SH-SY5Y (cell line): ENCODE measurements around the gene HOMER1.

Source experiments
- GATA2 ChIP-seq: IDR thresholded peaks from 2 replicates; pipeline ENCODE4 v1.6.1; 2011; ENCODE audit warnings: mild to moderate bottlenecking, low read depth, low read length
- GATA3 ChIP-seq: IDR thresholded peaks from 2 replicates; pipeline ENCODE4 v1.6.1; 2011; ENCODE audit warnings: low read depth, mild to moderate bottlenecking, low read length, moderate library complexity

The HOMER1 gene

DNA sequence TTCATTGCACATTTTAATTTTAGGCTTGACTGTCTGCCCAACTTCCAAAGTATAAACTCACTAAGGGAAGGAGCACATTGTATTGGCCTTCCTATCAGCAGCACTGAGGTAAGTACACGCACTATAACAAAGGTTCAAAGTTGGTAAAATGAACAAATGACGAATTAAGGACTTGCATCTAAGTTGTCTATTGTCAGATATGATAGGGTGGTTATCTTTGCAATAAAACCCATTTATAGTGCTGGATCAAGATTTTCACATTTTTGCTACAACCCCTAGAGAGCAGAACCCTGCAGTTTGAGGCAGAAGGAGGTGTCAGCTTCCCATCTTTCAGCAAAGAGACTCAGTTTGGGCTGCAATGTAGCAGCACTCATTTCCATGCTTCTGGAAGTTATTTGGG lies 5.1 kb downstream of the HOMER1 start:
- no peak for TF ChIP-seq GATA2
- no peak for TF ChIP-seq GATA3

DNA sequence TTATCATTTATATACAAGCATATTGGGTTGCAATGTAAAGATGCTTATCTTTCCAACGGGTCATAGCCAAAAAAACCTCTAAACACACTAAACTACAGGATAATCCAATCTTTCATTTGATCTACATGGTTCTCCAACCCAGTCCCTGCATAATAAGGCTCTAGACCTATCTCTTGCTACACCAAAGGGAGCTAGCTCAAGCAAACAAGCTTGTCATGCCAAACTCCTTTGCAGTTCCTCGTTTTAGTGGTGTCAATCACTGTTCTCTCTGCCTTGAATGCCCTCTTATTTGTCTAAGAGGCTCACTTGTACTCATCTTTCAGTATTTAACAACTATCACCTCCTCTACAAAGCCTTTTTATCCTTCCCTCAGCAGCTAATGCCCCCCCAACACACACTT lies 5.6 kb downstream of the HOMER1 start:
- TF ChIP-seq GATA3 (0 out of 2 replicates have a peak, but pooled peaks have one; percentile 19), GATA2 (0 out of 2 replicates have a peak, but pooled peaks have one; percentile 19)

DNA sequence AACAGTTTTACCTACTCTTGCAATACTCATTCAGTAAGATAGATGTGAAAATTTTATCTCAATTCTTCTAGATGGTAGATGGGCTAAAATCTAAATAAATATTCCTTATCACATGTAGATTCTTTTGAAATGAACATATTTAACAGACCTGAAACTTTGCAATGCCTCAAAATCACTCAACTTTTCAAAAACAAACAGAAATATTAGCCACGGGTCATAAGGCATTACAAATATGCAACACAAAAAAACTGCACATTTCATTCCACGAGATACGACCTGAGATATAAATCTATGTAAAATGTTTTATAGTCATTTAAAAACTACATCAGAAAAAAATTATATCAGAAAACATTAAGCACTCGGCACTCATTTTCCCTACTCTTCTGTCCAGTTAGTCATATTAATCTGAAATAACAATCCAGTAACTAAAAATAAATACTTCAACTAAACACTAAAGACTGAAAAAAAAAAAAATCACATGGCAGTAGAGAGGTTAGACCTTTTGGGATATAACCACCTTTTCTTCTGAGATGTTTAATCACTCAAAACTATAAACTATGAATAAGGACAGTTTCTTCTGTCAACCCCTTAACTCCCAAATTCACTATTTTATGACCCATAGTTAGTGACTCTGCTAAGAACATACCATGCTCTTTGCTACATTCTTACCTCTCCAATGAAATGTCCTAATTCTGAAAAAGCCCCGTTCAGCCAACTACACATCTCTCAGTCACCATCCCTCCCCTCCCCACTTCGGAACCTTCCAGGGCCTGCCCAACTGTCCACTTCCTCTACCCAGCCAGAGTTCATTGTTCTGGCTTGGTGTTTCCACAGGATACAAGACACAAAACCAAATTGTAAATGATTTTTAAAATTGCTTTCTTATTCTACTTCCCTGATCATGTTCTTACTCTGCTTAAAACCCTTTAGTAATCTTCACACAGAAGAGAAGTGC lies 6.4 kb downstream of the HOMER1 start:
- TF ChIP-seq GATA2 (no peak), GATA3 (no peak)

DNA sequence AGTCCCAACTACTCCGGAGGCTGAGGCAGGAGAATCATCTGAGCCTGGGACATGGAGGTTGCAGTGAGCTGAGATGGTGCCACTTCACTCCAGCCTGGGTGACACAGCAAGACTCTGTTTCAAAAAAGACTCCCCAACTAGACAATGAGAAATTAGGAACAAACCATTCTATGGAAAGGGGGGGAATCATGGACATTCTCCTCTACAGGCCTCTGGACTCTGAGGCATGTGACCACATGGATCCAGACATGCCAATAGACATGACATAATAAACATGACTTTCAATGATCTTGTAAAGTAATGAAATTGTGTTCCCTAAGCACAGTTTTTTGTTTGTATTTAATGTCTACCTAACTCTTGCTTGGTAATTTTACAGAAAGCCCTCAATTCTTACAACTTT lies 8.8 kb downstream of the HOMER1 start:
- TF ChIP-seq GATA2 = no peak
- no peak for TF ChIP-seq GATA3

DNA sequence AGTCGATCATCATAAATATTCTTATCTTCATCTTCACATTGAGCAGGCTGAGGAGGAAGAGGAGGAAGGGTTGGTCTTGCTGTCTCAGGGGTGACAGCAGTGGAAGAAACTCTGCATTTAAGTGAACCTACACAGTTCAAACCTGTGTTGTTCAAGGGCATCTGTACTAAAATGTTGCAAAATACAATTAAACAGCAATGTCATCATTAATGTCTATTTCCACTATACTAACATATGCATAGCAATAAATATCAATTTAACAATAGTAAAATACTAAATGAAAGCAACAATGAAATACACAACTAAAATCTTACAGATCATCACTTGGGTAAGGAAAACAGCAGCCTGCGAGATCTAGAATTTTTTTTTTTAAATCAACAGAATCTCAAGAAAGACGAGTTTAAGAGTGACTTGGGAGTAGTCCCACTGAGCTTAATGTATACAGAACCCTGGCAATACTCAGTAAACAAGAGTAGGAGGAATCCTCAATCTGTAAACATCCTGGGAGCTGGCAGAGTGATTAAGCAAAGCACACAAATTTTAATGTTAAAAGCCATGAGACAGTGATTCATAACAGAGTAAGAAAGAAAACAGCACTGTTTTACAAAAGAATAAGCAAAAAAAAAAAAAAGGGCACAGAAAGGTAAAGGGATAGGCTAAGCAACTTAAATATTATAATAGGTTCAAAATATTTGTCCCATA lies 10.0 kb downstream of the HOMER1 start:
- TF ChIP-seq GATA3 (no peak), GATA2 (no peak)

DNA sequence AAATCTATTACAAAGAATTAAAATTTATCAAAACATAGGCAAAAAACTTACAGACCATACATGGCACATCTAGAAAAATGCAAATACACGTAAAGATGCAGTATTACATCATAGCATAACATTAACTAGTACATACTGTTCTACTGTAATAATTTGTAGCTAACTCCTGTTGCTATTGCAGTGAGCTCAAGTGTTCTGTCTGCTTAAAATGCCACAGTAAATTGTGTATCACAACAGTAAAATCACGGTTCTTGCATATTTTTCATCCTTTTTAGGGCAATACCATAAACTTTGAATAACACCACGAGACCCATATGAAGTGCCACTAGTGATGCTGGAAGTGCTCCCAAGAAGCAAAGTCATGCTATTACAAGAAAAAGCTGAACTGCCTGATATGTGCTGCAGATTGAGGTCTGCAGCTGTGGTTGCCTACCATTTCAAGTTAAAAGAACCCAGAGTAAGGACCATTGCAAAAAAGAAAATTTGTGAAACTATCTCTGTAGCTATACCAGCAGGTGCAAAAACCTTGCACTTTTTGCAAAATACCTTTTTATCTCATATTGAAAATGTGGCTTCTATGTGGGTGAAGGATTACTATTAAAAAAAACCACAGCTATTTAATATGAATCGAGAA lies 14.2 kb downstream of the HOMER1 start:
- no peak for TF ChIP-seq GATA2
- TF ChIP-seq GATA3 = no peak

DNA sequence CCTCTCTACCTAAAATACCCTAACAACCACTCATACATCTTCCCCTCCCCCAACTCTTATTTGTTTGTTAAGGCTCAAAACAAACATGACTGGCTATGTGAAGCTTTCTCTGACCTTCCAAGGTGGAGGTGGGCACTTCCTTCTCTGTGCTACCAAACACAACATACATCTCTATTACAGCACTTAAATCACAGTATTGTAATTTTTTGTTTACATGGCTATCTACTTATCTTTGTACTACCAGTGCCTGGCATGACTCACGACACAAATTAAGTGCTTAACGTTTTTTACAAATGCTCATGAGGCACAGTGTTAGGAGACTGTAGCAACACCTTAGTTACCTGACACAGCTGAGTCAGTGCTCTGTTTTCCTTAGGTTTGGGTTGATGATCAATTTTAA lies 18.6 kb downstream of the HOMER1 start:
- TF ChIP-seq GATA3 = no peak
- no peak for TF ChIP-seq GATA2

DNA sequence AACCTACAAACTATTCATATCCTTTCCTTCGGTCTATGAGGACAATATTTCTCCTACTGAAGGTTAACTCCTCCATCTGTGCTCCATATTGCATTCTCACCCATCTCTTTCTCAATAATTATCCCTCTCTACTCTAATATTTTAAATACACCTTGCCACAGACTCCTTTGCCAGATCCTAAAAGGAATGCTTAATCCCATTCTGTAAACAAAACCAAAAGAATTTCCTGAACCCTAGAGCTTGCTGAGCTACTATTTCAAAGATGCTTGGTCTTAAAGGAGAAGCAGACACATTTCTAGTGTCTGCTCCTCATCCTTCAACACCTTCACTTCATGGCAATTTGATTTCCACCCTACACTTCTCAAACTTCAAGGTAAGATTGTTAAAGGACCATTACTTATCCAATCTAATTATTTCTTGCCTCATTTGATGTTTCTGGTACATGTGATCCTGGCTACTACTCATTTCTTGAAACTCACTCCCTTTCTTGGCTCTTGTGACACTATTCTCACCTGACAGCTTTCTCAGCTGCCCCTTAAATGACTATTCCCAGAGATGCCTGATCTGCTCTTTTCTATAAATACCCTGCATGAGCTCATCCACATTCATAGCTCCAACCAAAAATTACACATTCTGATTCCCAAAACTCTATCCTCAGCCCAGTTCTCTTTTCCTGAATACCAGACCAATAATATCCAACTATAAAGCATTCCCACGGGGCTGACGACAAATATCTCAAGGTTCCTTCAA lies 20.2 kb downstream of the HOMER1 start:
- TF ChIP-seq GATA3 (no peak), GATA2 (no peak)

DNA sequence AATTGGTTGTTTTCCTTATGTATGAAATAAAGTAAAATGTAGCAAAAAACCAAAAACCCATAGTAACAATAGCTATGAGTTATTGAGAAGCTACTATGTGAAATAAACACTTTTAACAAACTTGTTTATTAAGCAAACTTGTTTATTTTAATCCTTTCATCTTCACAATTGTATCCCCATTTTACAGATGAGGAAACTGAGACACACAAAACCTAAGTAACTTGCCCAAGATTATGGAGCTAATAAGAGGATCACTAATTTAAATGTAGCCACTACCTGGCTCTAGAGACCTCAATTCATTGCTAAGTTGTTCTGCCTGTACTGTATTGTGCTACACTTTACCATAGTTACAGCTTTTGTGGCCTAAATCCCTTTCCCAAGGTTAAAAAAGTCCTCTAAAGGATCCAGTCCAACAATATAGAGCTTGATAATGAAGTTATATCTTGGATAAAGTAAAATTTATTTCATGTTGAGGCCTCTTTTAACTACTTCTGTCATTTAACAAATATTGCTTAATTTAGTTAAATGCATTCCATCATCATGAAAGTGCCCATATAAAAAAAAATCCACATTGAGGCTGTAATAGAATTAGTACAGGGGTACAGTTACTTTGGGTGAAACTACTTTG lies 22.1 kb downstream of the HOMER1 start:
- TF ChIP-seq GATA2 = no peak
- no peak for TF ChIP-seq GATA3

DNA sequence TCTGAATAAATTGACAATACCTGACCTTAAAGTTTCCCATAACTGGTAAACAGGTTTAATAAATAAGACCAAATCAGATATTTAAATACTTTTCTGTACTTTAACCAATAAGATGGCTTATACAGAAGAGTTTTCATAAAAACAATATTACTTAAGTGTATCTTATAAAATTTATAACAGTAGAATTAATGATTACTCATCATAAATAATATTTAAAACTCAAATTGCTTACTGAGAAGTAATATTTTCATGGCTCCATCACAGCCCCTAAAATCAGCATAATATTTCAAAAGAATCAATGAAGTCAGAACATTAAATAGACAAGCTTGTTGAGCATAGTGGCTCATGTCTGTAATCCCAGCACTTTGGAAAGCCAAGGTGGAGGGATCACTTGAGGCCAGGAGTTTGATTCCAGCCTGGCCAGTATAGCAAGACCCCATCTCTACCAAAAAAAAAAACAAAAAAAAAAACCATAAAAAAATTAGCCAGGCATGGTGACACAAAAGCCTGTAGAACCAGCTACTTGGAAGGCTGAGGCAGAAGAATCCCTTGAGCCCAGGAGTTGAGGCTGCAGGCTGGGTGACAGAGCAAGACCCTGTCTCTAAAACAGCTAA lies 23.5 kb downstream of the HOMER1 start:
- no peak for TF ChIP-seq GATA2
- no peak for TF ChIP-seq GATA3

DNA sequence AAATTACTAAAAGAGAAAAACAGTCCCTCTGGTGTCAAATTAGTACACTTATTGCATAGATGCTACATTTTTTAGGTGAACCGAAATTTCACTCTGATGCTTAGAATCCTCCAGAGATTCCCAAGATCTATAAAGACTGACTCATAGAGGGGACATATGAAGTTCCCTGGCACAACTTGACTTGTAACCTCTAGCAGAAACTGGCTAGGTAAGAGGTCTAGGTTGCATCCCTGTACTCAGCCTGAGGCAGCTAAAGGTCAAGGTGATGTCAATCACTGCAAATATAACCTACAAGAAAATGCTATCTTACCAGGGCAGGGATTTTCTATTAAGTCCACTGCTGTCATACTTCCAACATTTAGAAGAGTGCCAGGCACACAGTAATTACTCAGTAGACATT lies 24.2 kb downstream of the HOMER1 start:
- no peak for TF ChIP-seq GATA2
- TF ChIP-seq GATA3 = no peak

DNA sequence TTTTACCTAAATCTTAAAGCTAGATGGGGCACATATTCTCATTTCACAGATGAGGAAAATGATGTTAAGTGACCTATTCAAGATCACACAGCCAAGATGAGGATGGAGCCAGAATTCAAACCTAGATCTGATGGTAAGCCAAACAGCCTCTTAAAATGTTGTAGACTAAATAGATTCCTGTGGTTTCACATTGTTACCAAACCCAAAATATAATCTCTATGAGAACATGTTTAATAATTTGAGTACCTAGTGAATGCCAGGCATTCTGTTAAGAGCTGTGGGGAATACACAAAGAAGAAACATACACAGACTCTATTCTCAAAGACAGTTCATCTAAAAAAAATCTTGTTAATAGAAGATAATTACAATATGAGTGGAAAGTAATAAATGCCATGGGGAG lies 25.2 kb downstream of the HOMER1 start:
- no peak for TF ChIP-seq GATA3
- no peak for TF ChIP-seq GATA2

DNA sequence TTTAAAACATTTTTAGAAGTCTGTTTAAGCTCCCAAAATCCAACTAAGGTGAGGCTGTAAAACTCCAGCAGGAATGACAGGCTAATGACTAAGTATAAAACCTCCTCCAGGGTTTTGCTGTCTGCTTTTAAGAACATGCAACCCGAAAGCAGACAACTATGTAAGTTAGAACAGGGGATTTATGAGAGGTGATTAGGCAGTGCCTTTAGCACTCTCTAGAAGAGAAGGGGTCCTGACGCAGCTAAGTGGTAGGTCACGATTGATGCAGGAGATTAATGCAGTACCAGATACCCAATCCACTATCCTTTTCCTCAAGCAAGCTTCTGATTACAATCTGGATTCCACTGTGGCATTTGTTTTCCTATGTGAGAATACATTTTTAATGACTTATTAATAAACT lies 25.9 kb downstream of the HOMER1 start:
- peak; percentile 81 for TF ChIP-seq GATA2
- TF ChIP-seq GATA3 = peak; percentile 72; the same call in 1 of the 2 replicates
